ENCODE data around the gene BNC2. TPM values are rescaled to one million over a fixed set of nuclear protein-coding genes. Genes with fewer than 3 reads are reported as not detected.

Gene BNC2

DNA sequence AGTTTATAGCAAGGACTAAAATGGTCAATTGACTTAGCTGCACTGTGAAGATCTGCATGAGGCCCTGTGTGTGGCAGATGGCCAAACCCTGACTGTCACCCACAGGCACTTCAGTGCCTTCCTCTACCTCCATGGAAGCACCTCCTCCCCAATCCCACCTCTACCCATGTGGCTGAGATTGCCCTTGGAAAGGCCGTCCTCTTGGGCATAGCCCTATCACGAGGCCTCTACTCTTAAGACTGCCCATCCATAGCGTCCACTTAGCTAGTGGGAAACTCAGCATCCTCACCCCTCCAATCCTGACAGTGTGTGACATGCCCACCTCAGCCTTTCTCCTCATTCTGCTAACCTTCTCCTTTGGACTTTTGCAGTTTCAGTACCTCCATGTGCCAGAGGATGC is 510.2 kb downstream of the BNC2 start:
- H3K23ac ChIP-seq (ENCODE audit: low read depth, low read length, poor library complexity) = no peak overlapping the region
- no peak overlapping the region for H3K9ac ChIP-seq (ENCODE audit: low read depth, low read length, poor library complexity)
- no peak overlapping the region for H4K8ac ChIP-seq (ENCODE audit: low read depth, low read length)
- no peak overlapping the region for H3K4me3 ChIP-seq (ENCODE audit: low read length in 2 of 2)
- no peak overlapping the region for H2BK15ac ChIP-seq (ENCODE audit: low read length)
- H2BK120ac ChIP-seq (ENCODE audit: low read depth, low read length) = no peak overlapping the region
- H3K36me3 ChIP-seq (replicated peaks in 1 of 2; ENCODE audit: control insufficient read depth in 2 of 2, insufficient read depth in 2 of 2, low read length in 2 of 2) = no peaks in the 10 kb centered on the region
- H3K9me3 ChIP-seq (replicated peaks in 1 of 2; ENCODE audit: control insufficient read depth in 2 of 2, insufficient read depth in 1 of 2, low read depth in 1 of 2, low read length in 2 of 2) = no peaks in the 10 kb centered on the region
- peaks cover 0 to 7% of the 10 kb centered on the region in 2 donors for H3K4me1 ChIP-seq (ENCODE audit: control insufficient read depth in 2 of 2, insufficient read depth in 1 of 2, low read depth in 1 of 2, low read length in 2 of 2)
- H2BK5ac ChIP-seq (ENCODE audit: low read length) = no peak overlapping the region
- no peak overlapping the region for H3K18ac ChIP-seq (ENCODE audit: low read length)
- WGBS, 2 donors (ENCODE audit: extremely low coverage in 2 of 2, insufficient read length in 2 of 2, insufficient replicate concordance in 1 of 2) = no CpG with 5 or more reads among the region's 3 CpGs
- no peak overlapping the region for H4K91ac ChIP-seq (ENCODE audit: low read depth, low read length, poor library complexity)
- H2AK5ac ChIP-seq (ENCODE audit: low read depth, low read length) = no peak overlapping the region
- no peaks in the 10 kb centered on the region for H3K79me1 ChIP-seq (ENCODE audit: low read depth, low read length)
- H2AFZ ChIP-seq (ENCODE audit: low read length) = no peak overlapping the region
- no peak for DNase-seq (ENCODE audit: low spot score)
- no peaks in the 10 kb centered on the region for H3K27me3 ChIP-seq (ENCODE audit: control insufficient read depth in 3 of 3, insufficient read depth in 3 of 3, low read depth in 1 of 3, low read length in 3 of 3)
- no peak overlapping the region for H3K4ac ChIP-seq (ENCODE audit: low read length)
- H2BK12ac ChIP-seq (ENCODE audit: low read length) = no peak overlapping the region
- no peak overlapping the region for H3K27ac ChIP-seq (replicated peaks; ENCODE audit: low read length)
- H3K14ac ChIP-seq (ENCODE audit: low read length) = no peak overlapping the region
- no peak overlapping the region for H3K4me2 ChIP-seq (ENCODE audit: insufficient read depth, low read length, poor library complexity, severe bottlenecking)

Small RNAs within 50 kb of the gene (small RNA-seq; reads per million reads assigned to genes)
- not detected for gene LSM1P1 (ENCODE audit: insufficient read depth)
